ENCODE data around the gene KIF7.

KIF7 gene

GRCh38 chr15:89670971-89671560 is 15.8 kb upstream of the KIF7 start:
- no peak for DNase-seq

GRCh38 chr15:89669941-89670340 is 14.7 kb upstream of the KIF7 start:
- no peak for DNase-seq

GRCh38 chr15:89669309-89669865 is 14.1 kb upstream of the KIF7 start:
- DNase-seq: no peak

- DNase-seq: no peak
These were observed 12.9 kb upstream of the KIF7 start for GRCh38 chr15:89668171-89668570.

GRCh38 chr15:89667706-89667960 is 12.4 kb upstream of the KIF7 start:
- no peak for DNase-seq

- DNase-seq: no peak
These were observed 11.8 kb upstream of the KIF7 start for GRCh38 chr15:89666858-89667705.

GRCh38 chr15:89666184-89666857 is 11.1 kb upstream of the KIF7 start:
- no peak for DNase-seq

GRCh38 chr15:89665449-89666181 is 10.3 kb upstream of the KIF7 start:
- DNase-seq: no peak

GRCh38 chr15:89664441-89665350 is 9.4 kb upstream of the KIF7 start:
- DNase-seq: no peak

GRCh38 chr15:89662893-89663626 is 7.8 kb upstream of the KIF7 start:
- DNase-seq: no peak

GRCh38 chr15:89660556-89660955 is 5.3 kb upstream of the KIF7 start:
- DNase-seq: no peak

GRCh38 chr15:89659295-89659694 is 4.0 kb upstream of the KIF7 start:
- no peak for DNase-seq

- no peak for DNase-seq
These were observed 2.5 kb upstream of the KIF7 start for GRCh38 chr15:89657686-89658200.

- DNase-seq: no peak
These were observed 999 bp upstream of the KIF7 start for GRCh38 chr15:89656116-89656815.

GRCh38 chr15:89654301-89654761 is 936 bp downstream of the KIF7 start:
- no peak for DNase-seq

GRCh38 chr15:89653578-89653977 is 1.7 kb downstream of the KIF7 start:
- no peak for DNase-seq

- DNase-seq: no peak
These were observed 2.6 kb downstream of the KIF7 start for GRCh38 chr15:89652666-89653065.

- DNase-seq: no peak
These were observed 3.1 kb downstream of the KIF7 start for GRCh38 chr15:89652131-89652530.

- no peak for DNase-seq
These were observed 5.6 kb downstream of the KIF7 start for GRCh38 chr15:89649716-89650115.

- DNase-seq: no peak
These were observed 6.1 kb downstream of the KIF7 start for GRCh38 chr15:89649013-89649625.
